Activated CD8-positive, alpha-beta memory T cell treated with anti-CD3 and anti-CD28 coated beads, Interleukin-2, amount 50 U/mL, for 1 hour (primary cell): ENCODE data around the gene POP5.
A peak's percentile ranks its signal among the peaks of the same experiment; 100 is the strongest.

Experiments
- DNase-seq: peaks from one replicate; pipeline ENCODE4 v3.0.0-alpha.2; 2020; ENCODE audit errors: extremely low read depth

Gene POP5

DNA sequence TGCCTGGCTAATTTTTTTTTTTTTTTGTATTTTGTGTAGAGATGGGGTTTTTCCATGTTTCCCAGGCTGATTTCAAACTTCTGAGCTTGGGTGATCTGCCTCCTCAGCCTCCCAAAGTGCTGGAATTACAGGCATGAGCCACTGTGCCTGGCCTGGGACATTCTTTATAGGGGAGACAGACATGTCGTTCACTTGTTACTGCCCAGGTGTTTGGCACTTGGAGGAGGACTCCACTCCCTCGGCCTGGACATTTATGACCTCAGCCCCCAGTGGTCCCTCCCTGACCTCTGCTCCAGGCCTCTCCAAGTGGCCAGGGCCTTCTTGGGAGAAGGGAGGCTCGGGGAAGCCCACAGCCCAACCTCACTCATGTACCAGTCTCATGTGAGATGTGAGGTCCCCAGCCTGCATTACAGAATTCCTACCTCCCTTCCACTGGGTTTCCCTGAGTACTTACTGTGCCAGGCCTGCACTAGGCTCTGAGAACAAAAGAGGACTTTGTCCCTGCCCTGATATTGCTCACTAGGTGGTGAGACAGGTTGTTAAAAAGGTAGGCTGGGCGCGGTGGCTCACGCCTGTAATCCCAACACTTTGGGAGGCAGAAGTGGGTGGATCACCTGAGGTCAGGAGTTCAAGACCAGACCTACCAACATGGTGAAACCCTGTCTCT lies 9.7 kb upstream of the POP5 start:
- no peak for DNase-seq

DNA sequence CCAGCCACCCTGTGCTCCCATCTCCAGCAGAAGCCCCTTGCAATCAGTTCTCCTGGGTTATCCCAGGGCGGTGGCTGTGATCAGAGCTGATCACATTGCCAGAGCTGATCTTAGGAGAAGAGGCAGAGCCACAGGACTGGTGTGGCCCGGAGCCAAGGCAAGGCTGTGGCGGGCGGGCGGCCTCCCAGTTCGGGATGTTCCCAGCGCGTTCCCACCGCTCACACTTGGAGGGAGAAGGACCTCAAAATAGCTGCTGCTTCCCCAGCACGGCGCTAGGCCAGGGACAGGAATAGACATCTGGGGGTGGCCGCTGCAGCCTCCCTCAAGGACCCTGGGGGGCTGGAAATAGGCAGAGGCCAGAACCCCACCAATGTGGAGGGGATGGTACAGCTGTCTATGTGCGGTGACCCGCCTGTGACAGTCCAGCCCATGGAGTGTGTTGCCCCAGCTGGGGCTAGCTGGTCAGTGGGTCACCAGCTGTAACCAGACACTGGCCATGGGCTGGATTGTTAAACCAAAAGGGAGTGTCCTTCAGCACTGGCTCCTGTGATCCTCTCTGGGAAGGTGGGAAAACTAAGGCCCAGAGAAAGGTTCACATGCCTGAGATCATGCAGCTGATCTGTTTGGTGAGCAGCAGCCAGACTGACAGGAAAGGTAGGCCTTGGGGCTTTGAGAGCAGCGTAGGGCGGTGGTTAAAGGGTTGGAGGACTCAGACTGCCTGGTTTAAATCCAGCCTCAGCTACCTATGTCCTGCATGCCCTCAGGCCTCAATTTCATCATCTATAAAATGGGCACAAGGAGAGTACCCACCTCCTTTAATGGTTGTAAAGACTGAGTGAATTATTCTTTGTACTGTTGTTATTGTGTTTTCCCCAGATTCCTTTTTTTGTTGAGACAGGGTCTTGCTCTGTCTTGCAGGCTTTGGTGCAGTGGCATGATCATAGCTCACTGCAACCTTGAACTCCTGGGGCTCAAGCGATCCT lies 8.0 kb upstream of the POP5 start:
- no peak for DNase-seq

DNA sequence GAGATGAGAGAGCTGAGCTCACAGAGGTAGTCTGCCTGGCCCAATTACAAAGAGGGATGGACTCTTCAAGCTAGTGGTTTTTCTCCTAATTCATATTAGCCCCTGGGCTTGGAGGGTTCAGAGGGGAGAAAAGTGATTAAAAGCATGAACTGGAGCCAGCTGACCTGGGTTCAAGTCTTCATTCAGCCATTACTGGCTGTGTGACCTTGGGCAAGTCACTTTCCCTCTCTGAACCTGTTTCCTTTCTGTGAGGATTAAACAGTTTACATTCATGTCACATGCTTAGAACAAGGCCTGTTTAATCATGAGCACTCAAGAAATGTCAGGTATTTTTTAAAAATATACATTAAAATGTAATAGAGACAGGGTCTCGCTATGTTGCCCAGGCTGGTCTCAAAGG lies 7.2 kb upstream of the POP5 start:
- DNase-seq: no peak

DNA sequence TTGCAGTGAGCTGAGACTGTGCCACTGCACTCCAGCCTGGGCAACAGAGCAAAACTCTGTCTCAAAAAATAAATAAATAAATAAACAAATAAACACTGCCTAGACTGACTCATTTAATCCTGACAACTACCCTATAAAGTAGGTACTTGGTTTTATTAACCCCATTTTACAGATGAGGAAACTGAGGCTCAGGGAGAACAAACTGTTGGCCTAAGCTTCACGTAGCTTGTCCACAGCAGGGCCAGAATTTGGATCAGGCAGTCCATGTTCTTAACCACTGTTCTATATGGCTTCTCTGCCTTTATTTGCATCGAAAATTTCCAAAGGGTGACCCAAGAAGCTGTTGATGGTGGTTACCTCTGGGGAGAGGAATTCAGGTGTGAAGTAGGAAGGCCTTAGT lies 5.7 kb upstream of the POP5 start:
- DNase-seq: no peak

DNA sequence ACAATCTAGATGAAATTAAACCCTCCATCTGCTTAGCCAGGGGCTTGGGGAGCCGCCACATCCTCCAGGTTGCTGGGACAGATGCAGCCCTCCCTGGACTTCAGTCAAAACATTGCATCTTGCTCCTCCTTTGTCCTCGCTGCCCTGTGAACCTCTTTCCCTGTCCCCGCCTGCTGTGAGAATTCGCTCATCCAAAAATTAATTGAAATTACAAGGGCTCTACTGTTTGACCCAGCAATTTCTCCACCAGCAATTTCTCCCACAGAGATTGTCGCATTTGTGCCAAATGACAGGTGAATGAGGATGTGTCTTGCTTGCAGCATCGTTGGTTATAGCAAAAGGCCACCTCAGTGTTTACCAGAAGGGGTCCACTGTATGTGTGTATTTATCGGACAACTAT lies 5.0 kb upstream of the POP5 start:
- no peak for DNase-seq

DNA sequence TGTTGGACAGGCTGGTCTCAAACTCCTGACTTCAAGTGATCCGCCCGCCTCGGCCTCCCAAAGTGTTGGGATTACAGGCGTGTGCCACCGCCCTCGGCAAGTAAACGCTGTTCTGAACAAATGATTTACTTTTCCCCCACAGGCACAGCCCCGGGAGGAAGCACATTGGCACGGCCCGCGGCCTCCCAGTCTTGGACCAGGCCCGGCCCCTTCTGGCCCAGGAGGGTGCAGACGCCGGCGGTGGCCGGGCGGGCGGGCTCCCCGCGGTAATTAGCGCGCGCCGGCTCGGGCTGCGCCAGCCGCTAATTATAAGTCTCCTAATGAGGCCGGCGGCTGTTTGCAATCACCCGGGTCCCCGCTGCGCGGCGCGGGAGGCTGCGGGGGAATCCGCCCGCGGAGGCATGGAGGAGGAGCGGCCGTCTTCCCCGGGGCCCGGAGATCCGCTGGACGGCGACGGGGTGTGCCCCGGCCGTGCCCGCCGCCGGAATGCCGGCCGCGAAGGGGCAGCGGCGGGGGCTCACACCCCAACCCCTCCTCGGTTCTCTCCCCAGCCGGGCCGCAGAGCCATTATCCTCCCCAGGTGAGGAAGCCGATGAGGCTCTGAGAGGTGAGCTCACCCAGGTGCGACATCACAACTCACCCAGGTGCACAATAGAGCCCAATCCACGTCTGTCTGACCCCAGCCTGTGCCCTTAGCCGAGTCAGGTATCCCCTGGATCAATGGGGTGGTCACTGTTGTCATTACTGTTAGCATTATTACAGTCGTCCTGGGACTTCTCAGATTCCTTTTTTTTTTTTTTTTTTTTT lies 3.3 kb upstream of the POP5 start:
- no peak for DNase-seq

DNA sequence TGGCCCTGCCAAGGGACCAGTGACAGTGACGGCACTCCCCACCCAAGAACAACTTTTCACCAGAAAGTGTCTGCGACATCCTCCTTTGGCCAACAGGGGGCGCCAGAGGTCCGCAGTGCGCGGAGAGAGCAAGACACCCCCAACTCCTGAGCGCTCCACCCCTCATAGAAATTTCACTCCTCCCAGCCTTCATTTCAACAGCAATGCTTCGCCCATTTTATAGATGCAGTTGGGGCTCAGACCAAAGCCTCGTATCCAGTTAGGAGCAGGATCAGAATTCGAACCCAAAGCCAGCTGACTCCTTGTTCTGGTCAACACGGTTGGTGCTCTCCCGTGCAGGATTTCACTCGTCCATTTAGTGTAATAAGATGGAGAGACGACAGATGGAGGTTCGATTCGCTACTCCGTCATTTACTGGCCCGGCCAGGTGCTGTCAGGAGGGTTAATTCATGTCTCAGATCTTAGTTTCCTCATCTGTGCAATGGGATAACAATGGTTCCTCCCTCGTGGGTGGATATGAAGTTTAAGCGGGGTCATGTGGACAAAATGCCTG lies 2.4 kb upstream of the POP5 start:
- DNase-seq: peak; percentile 45

DNA sequence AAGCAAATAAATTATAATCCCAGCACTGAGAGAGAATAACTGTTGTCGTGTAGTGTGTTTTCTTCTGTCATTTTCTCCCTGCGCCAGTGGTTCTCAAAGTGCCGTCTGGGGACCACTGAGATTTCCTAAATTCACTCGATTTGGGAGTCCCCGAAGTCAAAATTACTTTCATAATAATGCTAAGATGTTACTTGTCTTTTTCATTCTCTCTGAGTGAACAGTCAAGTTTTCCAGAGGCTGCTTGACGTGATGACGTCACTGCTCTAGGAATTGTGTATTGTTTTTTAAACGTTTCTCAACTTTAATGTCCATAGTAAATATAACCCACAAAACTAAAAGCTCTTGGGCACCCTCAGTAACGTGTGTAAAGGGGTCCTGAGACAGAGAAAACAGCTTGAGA lies 796 bp upstream of the POP5 start:
- no peak for DNase-seq

DNA sequence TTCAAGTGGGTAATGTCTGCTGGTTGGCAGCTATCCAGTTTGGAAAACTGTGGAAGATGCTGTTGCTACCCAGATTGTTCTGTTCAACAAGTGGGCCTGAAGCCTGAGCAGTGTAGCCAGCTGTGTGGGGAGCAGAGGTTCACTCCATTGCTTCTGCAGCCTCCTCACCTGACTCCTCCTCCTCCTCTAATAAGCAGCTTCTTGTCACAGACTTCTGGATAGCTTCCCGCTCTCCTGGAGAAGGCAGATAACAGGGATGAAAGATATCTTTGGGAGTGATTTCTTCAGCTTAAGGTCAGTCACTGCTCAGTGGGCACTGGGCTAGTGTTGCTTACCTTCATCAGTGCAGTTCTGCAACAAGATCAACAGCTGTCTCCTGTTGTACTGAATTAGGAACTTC lies 2.0 kb downstream of the POP5 start:
- DNase-seq: no peak

DNA sequence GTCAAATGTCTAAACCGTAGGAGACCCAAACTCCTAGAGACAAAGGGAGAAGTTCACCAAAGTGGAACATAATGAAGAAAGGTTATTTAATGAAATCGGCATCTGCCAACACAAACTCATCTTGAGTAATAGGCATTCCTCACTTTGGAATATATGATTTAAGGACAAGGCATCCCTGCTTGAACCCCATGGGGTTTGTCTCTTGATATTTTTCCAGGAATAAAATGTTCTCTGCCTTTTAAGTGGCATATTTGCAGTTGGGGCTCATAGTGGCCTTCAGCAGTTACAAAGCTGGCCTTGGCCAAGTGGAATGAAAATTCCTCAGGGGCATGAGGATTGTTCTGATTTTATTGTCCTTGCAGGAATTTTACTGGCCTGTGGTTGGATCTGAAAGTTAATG lies 7.1 kb downstream of the POP5 start:
- no peak for DNase-seq

DNA sequence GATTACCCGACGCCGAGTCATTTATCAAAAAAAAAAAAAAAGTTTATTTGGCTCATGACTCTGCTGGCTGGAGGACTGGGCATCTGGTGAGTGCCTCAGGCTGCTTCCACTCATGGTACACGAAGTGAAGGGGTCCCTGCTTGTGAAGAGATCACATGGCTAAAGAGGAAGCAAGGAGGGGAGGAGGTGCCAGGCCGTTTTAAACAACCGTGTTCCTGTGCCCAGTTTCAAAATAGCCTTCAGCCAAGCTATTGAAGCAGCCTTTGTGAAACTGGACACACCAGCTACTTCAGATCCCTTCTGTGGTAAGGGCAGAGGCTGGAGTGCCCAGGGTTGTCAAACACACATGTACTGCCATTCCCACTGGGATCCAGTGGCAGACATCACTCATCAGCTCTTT lies 7.6 kb downstream of the POP5 start:
- no peak for DNase-seq

DNA sequence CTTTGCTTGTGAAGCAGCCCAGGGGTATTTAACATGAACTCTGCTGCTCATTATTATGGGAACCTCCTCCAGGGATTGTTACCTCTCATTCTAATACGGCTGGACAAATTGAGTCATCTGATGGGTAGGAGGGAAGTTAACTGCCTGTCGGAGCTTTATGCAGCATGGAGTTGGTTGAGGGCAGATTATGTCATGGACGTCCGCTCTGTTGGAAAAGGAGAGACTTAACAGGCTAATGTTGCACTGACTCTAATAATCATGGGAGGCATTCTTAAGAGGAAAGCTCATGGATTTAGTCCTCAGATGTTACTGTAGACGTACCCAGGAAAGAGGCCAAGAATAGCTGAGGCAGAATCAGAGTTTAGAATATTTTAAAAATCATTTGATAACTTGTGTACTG lies 9.9 kb downstream of the POP5 start:
- no peak for DNase-seq

DNA sequence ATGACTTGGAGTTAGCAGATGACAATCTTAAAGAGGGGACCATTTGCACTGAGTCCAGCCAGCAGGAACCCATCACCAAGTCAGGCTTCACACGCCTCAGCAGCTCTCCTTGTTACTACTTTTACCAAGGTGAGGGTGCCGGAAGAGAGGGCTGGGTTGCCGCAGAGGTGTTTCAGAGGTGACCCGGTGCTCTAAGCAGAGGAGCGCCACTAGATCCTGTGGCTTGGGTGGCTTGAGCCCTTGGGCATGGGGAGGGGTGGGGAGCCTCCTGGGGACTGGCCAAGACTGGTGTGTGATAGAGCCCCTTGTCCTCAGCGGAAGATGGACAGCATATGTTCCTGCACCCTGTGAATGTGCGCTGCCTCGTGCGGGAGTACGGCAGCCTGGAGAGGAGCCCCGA lies 17.7 kb downstream of the POP5 start:
- no peak for DNase-seq

DNA sequence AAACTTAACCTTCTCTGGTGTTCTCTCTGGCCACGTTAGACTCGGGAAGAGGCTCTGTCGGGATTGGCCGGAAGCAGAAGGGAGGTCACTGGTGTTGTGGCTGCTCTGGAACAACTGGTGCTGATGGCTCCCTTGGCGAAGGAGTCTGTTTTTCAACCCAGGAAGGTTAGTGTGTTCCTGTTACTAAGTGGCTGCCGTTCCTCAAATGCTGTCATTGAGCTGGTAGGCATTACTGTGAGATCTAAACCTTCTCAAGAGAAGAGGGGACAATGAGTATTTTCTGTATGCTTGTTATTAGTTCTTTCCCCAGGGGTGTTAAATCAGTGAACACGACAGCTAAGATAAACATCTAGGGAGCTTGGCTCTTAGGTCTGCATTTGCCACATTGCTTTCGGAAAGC lies 18.3 kb downstream of the POP5 start:
- no peak for DNase-seq

DNA sequence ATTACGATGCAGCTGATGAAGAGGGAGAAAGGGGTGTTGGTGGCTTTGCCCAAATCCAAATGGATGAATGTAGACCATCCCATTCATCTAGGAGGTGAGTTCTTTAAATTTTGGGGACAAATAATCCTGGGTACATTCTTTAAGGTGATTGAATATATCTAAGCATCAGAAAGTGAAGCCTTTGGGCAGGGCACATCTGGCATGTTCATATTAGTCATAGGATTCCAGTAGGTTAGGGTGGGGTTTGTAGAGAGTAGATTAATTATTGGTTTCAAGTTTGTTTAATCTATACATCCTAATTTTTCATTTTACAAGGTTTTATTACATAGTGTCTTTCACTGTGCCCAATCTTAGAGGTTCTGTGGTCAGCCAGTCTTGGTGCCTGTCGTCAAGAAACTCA lies 23.6 kb downstream of the POP5 start:
- no peak for DNase-seq

DNA sequence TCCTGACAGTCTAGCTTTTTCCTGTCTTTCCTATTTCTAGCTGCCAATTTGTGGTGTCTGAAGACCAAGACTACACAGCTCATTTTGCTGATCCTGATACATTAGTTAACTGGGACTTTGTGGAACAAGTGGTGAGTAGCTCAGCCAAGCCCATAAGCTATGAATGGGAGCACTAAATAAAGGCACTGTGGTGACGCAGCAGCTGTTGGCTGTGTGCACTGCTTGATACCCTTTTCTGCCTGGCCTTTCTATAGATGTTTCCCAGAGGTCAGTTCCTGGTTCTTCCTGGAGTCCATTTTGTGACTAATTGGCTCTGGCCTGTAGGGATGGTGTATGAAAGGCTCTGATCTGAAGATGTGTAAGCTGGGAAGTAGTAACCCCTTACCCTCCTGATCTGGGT lies 26.5 kb downstream of the POP5 start:
- DNase-seq: no peak

DNA sequence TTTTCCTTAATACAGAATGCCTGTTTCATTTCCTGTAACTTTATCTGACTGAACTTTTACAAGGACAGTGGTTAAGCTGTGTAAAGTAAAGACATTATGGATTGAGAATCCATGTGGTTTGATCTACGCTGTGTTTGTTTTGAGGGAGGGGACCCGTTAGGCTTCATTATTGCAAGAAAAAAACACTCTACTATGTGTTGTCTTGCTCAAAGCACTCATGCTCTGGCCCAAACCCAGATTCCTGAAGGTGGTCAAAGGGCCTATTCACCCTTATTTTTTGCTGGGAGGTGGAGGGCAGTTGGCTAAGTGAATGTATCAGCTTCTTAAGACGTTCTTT lies 35.2 kb downstream of the POP5 start:
- no peak for DNase-seq

DNA sequence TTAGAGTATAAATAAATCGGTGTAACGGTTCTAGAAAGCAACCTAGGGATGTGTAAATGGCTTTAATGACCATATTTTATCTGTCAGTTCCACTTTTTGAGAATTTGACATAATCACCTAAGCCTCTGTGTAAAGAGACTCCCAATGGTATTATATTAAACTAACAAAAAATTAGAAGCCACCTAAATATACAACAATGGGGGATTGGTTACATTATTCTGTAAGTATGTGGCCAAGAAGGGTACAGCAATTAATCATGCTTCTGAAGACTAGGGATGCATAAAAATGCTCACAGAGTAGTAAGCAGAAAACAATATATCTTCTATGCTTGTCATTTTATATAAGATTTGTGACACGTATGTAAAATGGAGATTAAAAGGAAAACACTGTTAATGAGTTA lies 36.5 kb downstream of the POP5 start:
- no peak for DNase-seq

DNA sequence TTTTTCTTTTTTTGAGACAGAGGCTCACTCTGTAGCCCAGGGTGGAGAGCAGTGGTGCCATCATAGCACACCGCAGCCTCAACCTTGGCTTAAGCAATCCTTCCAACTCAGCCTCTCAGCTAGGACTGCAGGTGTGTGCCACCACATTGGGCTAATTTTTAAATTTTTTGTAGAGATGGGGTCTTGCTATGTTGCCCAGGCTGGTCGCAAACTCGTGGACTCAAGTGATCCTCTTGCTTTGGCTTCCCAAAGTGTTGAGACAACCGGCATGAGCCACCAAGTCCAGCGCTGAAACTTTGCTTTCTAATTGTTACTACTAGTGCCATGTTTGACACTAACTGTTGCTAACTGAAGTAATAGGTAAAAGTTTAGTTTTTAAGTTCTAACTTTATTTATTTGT lies 39.0 kb downstream of the POP5 start:
- DNase-seq: no peak

DNA sequence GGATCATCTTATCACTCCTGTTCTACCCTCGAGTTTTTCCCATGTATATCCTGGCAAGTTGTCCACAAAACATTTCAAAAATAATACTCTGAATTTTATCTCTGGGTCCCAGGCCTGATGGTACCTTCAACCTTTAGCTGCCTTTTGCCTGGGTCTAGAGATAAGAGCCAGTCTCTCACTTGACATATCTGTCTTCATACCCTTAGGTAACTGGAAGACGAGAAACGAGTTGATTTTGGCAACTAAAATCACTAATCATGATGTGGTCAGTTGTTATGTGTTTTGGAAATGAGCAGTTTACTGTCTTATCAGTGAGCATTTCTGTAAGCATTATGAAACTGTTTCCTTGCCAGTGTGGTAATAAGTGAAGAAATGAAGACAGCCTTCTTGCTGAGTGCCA lies 40.8 kb downstream of the POP5 start:
- DNase-seq: no peak

DNA sequence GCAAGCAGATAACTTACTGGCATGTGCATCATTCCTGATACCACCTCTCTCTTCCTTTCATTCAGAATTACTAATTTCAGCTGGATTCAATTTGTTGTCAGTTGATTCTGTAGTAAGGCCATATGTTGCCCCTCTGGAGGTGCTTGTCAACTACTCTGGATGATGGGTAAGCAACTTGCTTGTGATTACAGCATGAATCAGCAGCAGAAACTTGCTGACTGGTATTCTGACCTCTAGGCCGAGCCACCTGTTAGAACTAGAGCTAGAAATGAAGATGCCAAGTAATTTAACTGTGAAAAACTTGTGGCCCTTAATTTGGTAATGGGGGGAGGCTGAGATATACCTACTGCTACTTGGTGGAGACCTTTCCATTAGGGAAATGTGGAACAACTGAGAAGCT lies 41.9 kb downstream of the POP5 start:
- no peak for DNase-seq
